Right lobe of liver (tissue), 6 donors: ENCODE measurements around the gene FAM131B. TPM values are rescaled to one million over a fixed set of nuclear protein-coding genes. Genes with fewer than 3 reads are reported as not detected.
A peak's percentile ranks its signal among the peaks of the same experiment; 100 is the strongest.

Source experiments
- ATAC-seq, 4 donors: fragments of 200-7000 bp; cut with Tn5 transposase; one replicate each; pipeline ENCODE4 v1.9.1; 2020; ENCODE audit warnings: mild to moderate bottlenecking in 4 of 4, moderate library complexity in 4 of 4
- DNase-seq, 3 donors: peaks; one replicate each; pipeline ENCODE4 v3.0.0-alpha.2; 2020
- H3K27ac ChIP-seq, 3 donors: fragments of 200-600 bp; one replicate each; pipeline ENCODE4 v1.8.0; 2022
- H3K27me3 ChIP-seq, 2 donors: fragments of 200-600 bp; one replicate each; pipeline ENCODE4 v1.8.0; 2022
- H3K36me3 ChIP-seq, 4 donors: fragments of 200-600 bp; sonication (generic) in 1 of 4; one replicate each; pipeline versions ENCODE4 v1.5.1 to v1.8.0; 2017 to 2022; ENCODE audit warnings: control low read depth in 1 of 4
- H3K4me1 ChIP-seq, 4 donors: fragments of 200-600 bp; sonication (generic) in 1 of 4; one replicate each; pipeline versions ENCODE4 v1.5.1 to v1.8.0; 2017 to 2022; ENCODE audit warnings: control low read depth in 1 of 4
- H3K4me3 ChIP-seq, 3 donors: fragments of 200-600 bp; one replicate each; pipeline ENCODE4 v1.8.0; 2022
- H3K9me3 ChIP-seq, 4 donors: fragments of 200-600 bp; sonication (generic) in 1 of 4; one replicate each; pipeline versions ENCODE4 v1.5.1 to v1.8.0; 2017 to 2022; ENCODE audit warnings: control low read depth in 1 of 4
- POLR2A ChIP-seq: fragments of 450-650 bp; IDR thresholded peaks from one replicate; pipeline ENCODE4 v1.6.1; 2017; ENCODE audit warnings: antibody characterized with exemption, mild to moderate bottlenecking
- WGBS: methylation state at CpG from one replicate; pipeline ENCODE4 v1.1.6; 2018; ENCODE audit warnings: low coverage, low lambda C conversion rate; ENCODE audit not compliant: insufficient coverage; ENCODE audit errors: missing lambda C conversion rate; 5-methylcytosine and 5-hydroxymethylcytosine counted together
- intact Hi-C, 2 donors: fragments of 100-400 bp; cut with DNase I; formaldehyde crosslinking; loops; one replicate each; pipeline versions ENCODE4 v1.11.2 to v1.14.1; 2022
- total RNA-seq, 6 experiments: library from RNA; depleted of rRNA in 2 of 6; stranded (reverse); fragments of >200 nt in 2 of 6; fragmentation: NEBNext Ultra II Directional in 3 of 6; extraction: Animal tissue kit (Norgen Biotek cat#: 25700) in 3 of 6; gene quantifications; one replicate each; pipeline versions ENCODE4 v1.1.0 to v1.2.4, GENCODE V29; 2016 to 2023
- TF ChIP-seq, protein P1 (sequence below), 4 donors: fragments of 200-600 bp in 3 of 4; fragments of 450-650 bp in 1 of 4; IDR thresholded peaks; one replicate each; pipeline versions ENCODE4 v1.5.1 to v1.8.0; 2016 to 2022; ENCODE audit warnings: antibody characterized with exemption in 4 of 4, mild to moderate bottlenecking in 2 of 4
- donor health status: DM: no; HTN: yes; CAD: no.
- donor health status: DM: no; HTN: no; CAD: no.
- donor health status: DM: no; HTN: no; CAD: no.
- donor health status: DM: no; HTN: yes; CAD: no.
- donor health status: DM: no; HTN: yes; CAD: no.

The FAM131B gene
- total RNA-seq, 6 experiments from 2014 or later, result 0.05 to 0.51 (median 0.14) TPM

DNA sequence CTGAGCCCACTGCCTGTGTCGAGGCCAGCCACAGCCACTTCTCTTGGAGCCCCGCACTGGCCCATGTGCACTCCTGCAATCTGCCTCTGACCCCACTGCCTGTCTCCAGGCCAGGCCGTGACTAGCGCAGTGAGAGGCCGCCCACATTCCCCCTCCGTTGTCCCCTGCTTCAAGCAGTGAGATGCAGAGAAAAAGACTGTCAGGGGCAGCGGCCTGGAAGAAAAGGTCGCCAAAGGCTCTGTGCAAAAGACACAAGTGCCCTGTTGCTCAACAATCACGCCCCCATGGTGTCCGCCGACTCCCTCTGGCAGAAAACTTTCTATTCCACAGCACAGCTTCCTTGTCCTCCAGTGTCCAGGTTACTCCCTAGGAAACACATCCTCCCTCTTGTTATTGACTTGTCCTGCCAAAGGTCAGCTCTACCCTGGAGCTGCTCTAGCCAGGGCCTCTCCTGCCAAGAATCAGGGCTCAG is 9.9 kb downstream of the FAM131B start:
- TF ChIP-seq, protein P1, sequence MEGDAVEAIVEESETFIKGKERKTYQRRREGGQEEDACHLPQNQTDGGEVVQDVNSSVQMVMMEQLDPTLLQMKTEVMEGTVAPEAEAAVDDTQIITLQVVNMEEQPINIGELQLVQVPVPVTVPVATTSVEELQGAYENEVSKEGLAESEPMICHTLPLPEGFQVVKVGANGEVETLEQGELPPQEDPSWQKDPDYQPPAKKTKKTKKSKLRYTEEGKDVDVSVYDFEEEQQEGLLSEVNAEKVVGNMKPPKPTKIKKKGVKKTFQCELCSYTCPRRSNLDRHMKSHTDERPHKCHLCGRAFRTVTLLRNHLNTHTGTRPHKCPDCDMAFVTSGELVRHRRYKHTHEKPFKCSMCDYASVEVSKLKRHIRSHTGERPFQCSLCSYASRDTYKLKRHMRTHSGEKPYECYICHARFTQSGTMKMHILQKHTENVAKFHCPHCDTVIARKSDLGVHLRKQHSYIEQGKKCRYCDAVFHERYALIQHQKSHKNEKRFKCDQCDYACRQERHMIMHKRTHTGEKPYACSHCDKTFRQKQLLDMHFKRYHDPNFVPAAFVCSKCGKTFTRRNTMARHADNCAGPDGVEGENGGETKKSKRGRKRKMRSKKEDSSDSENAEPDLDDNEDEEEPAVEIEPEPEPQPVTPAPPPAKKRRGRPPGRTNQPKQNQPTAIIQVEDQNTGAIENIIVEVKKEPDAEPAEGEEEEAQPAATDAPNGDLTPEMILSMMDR (IDR thresholded peaks at IDR 0.05), result no peak
- WGBS, result 13% methylated on average over 3 of the region's 11 CpGs
- peak; percentile 89 to 97 (median 93) for ATAC-seq

DNA sequence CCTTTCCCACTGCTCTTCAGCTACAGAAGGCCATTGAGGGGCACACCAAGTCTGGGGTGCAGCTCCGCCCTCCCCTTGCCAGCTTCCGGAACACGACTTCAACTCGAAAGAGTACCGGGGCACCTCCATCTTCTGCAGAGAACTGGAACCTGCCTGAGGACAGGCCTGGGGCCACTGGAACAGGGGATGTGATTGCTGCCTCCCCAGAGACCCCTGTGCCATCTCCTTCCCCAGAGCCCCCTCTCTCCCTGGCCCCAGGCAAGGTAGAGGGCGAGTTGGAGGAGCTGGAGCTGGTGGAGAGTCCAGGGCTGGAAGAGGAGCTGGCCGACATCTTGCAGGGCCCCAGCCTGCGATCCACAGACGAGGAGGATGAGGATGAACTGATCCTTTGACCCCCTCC is 10.9 kb downstream of the FAM131B start:
- Histone ChIP-seq H3K36me3 (no peaks in the 10 kb centered on the region), H3K4me3 (no peak overlapping the region), H3K9me3 (no peaks in the 10 kb centered on the region), H3K27ac (no peak overlapping the region), H3K4me1 (peaks cover 0 to 11% (median 2%) of the 10 kb centered on the region in 4 donors), H3K27me3 (no peaks in the 10 kb centered on the region)
- no peak for DNase-seq
- ATAC-seq, result no peak
- TF ChIP-seq, protein P1 (IDR thresholded peaks at IDR 0.05), result no peak
- no peak for TF ChIP-seq POLR2A
- intact Hi-C loops, result no loop called here
- WGBS, result 98% methylated on average over 5 of the region's 9 CpGs

More for the DNA sequence above, 9.9 kb downstream of the FAM131B start:
- Histone ChIP-seq H3K27me3 (no peaks in the 10 kb centered on the region), H3K27ac (no peak overlapping the region), H3K36me3 (no peaks in the 10 kb centered on the region), H3K4me1 (peaks cover 0 to 11% (median 2%) of the 10 kb centered on the region in 4 donors), H3K4me3 (peak overlapping the region in 1 of 3 donors; percentile 17), H3K9me3 (no peaks in the 10 kb centered on the region)
- DNase-seq, result peak in 2 of 3 donors; percentile 71
- intact Hi-C loops, result no loop called here

DNA sequence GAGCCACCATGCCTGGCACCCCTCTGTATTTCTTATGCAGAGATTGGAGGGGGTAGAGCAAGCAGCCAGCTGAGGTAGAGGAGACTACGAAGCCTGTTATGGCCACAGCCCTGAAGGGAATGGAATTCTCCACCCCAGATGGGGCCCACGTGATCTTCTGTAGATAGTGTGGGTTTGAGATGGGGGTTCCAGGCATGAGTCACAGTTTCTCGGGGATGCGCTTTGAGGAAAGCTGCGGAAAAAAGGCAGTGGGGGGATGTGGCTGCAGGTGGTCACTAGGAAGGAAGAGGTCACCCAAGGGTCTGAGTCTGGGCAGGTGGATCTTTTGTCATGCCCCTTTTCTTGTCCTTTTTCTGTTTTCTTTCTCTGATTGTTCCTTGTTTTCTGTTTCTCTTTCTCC is 11.5 kb downstream of the FAM131B start:
- 87% methylated on average over 5 of the region's 5 CpGs for WGBS
- H3K36me3 ChIP-seq, result no peaks in the 10 kb centered on the region
- H3K27ac ChIP-seq, result no peak overlapping the region
- H3K9me3 ChIP-seq, result no peaks in the 10 kb centered on the region
- TF ChIP-seq POLR2A, result no peak
- H3K4me1 ChIP-seq, result peaks cover 0 to 11% (median 2%) of the 10 kb centered on the region in 4 donors
- H3K4me3 ChIP-seq, result no peak overlapping the region
- DNase-seq (no peak), ATAC-seq (no peak)
- intact Hi-C loops, result no loop called here
- H3K27me3 ChIP-seq, result no peaks in the 10 kb centered on the region

DNA sequence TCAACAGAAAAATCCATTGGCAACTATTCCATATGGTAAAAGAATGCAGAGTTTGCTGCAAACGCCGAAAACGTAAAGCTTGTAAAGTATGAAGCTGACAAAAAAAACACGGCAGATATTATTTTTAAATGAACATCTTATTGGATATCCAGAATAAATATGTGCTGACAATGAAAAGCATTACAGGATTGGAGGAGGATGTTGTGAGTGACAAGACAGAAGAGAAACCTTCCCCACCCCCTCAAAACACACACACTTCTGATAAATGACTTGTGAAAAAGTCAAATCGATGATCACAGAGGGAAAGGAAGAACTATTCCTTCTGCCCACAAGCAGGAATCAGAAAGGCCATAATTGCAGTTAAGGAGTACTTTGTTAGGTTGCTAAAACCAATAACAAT is 14.6 kb downstream of the FAM131B start:
- Histone ChIP-seq H3K4me3 (no peak overlapping the region), H3K4me1 (peaks cover 0 to 10% (median 2%) of the 10 kb centered on the region in 4 donors), H3K9me3 (no peaks in the 10 kb centered on the region), H3K27me3 (no peaks in the 10 kb centered on the region), H3K27ac (no peak overlapping the region), H3K36me3 (no peaks in the 10 kb centered on the region)
- DNase-seq (no peak), ATAC-seq (no peak)
- intact Hi-C loops, result no loop called here
- 64% methylated on average over 5 of the region's 5 CpGs for WGBS
- TF ChIP-seq POLR2A, result no peak
- TF ChIP-seq, protein P1 (IDR thresholded peaks at IDR 0.05), result no peak

DNA sequence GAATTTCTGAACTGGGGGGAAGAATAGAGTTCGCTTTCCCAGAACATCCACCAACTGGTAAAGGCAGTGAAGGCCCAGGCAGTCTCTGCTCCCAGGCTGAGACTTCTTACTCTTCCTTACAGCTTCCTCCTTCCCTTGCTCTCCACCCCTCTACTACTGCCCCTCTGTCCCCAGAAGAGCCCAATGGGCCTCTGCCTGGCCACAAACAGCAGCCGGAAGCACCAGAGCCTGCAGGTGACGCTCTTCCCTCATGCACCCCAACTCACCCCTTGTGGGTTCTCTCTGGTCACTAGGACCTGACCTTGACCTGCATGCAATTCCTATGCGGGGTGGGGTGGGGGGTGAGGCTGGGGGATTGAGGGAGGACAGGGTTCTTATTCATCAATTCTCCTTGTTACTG is 16.5 kb downstream of the FAM131B start:
- Histone ChIP-seq H3K27me3 (no peaks in the 10 kb centered on the region), H3K4me3 (no peak overlapping the region), H3K9me3 (no peaks in the 10 kb centered on the region), H3K36me3 (no peaks in the 10 kb centered on the region), H3K27ac (no peak overlapping the region), H3K4me1 (no peaks in the 10 kb centered on the region)
- DNase-seq (no peak), ATAC-seq (no peak)
- WGBS, result 79% methylated on average over 2 of the region's 4 CpGs
- TF ChIP-seq, protein P1 (IDR thresholded peaks at IDR 0.05), result no peak
- TF ChIP-seq POLR2A, result no peak
- intact Hi-C loops, result no loop called here
